Mesenchymal stem cell (in vitro differentiated cells and primary cell): ENCODE results near the gene ABCE1.

Source experiments
- DNase-seq: peaks from one replicate; pipeline ENCODE4 v3.0.0-alpha.2; 2013
- H2AFZ ChIP-seq: one replicate; pipeline ENCODE4 v1.6.1; 2013; ENCODE audit warnings: low read depth, mild to moderate bottlenecking, control low read depth, inconsistent platforms, low read length, moderate library complexity
- H2AK5ac ChIP-seq: 2 replicates; pipeline ENCODE4 v1.6.1; 2013; ENCODE audit warnings: low read length, moderate library complexity, mild to moderate bottlenecking, inconsistent platforms; ENCODE audit not compliant: severe bottlenecking
- H2BK120ac ChIP-seq: one replicate; pipeline ENCODE4 v1.6.1; 2013; ENCODE audit warnings: low read depth, mild to moderate bottlenecking, inconsistent platforms, low read length, moderate library complexity
- H2BK12ac ChIP-seq, 2 experiments: one replicate each; pipeline ENCODE4 v1.6.1; 2013; ENCODE audit warnings: inconsistent platforms in 2 of 2, low read length in 2 of 2, mild to moderate bottlenecking in 2 of 2, moderate library complexity in 2 of 2, control low read depth in 1 of 2
- H2BK15ac ChIP-seq: one replicate; pipeline ENCODE4 v1.6.1; 2013; ENCODE audit warnings: mild to moderate bottlenecking, low read depth, inconsistent platforms; ENCODE audit not compliant: poor library complexity, severe bottlenecking
- H2BK5ac ChIP-seq: 2 replicates; pipeline ENCODE4 v1.6.1; 2013; ENCODE audit warnings: low read depth, mild to moderate bottlenecking, low read length, control low read depth, inconsistent platforms; ENCODE audit not compliant: poor library complexity, severe bottlenecking
- H3K14ac ChIP-seq, 2 experiments: one replicate each; pipeline ENCODE4 v1.6.1; 2013; ENCODE audit warnings: inconsistent platforms in 2 of 2, low read length in 2 of 2, control low read depth in 1 of 2, mild to moderate bottlenecking in 1 of 2, moderate library complexity in 1 of 2
- H3K18ac ChIP-seq, 2 experiments: one replicate each; pipeline ENCODE4 v1.6.1; 2013; ENCODE audit warnings: inconsistent platforms in 2 of 2, low read length in 2 of 2, control low read depth in 1 of 2, low read depth in 1 of 2, mild to moderate bottlenecking in 1 of 2
- H3K23ac ChIP-seq, 2 experiments: one replicate each; pipeline ENCODE4 v1.6.1; 2013; ENCODE audit warnings: inconsistent platforms in 2 of 2, low read length in 2 of 2, mild to moderate bottlenecking in 2 of 2, moderate library complexity in 2 of 2, control low read depth in 1 of 2
- H3K27ac ChIP-seq: 2 replicates; pipeline ENCODE4 v1.5.1; 2013; ENCODE audit warnings: mild to moderate bottlenecking, moderate library complexity, low read length, control low read depth, inconsistent platforms; ENCODE audit not compliant: poor library complexity, severe bottlenecking
- H3K27me3 ChIP-seq, 2 experiments: 2 replicates each; pipeline versions ENCODE4 v1.6.1 to v1.7.0; 2013; ENCODE audit warnings: low read length in 2 of 2, mild to moderate bottlenecking in 2 of 2, moderate library complexity in 2 of 2, control low read depth in 1 of 2, inconsistent platforms in 1 of 2; ENCODE audit not compliant: control insufficient read depth in 1 of 2, insufficient read depth in 1 of 2
- H3K36me3 ChIP-seq, 2 experiments: 2 replicates each; pipeline versions ENCODE4 v1.6.1 to v1.7.0; 2013; ENCODE audit warnings: low read length in 2 of 2, control low read depth in 1 of 2, inconsistent platforms in 1 of 2, low read depth in 1 of 2, mild to moderate bottlenecking in 1 of 2; ENCODE audit not compliant: insufficient read depth in 2 of 2, control insufficient read depth in 1 of 2
- H3K4ac ChIP-seq, 2 experiments: one replicate each; pipeline ENCODE4 v1.6.1; 2013; ENCODE audit warnings: inconsistent platforms in 2 of 2, low read length in 2 of 2, mild to moderate bottlenecking in 2 of 2, moderate library complexity in 2 of 2, control low read depth in 1 of 2, low read depth in 1 of 2
- H3K4me1 ChIP-seq: 2 replicates; pipeline ENCODE4 v1.6.1; 2013; ENCODE audit warnings: low read depth, low read length, control low read depth; ENCODE audit not compliant: control insufficient read depth, insufficient read depth
- H3K4me2 ChIP-seq: 2 replicates; pipeline ENCODE4 v1.6.1; 2013; ENCODE audit warnings: low read length, mild to moderate bottlenecking, inconsistent platforms; ENCODE audit not compliant: poor library complexity, severe bottlenecking
- H3K4me3 ChIP-seq, 2 experiments: 2 replicates each; pipeline versions ENCODE4 v1.5.1 to v1.7.0; 2013; ENCODE audit warnings: low read length in 2 of 2, mild to moderate bottlenecking in 2 of 2, control low read depth in 1 of 2, low read depth in 1 of 2; ENCODE audit not compliant: insufficient read depth in 1 of 2
- H3K79me1 ChIP-seq: replicated peaks from 2 replicates; pipeline ENCODE4 v1.6.1; 2013; ENCODE audit warnings: mild to moderate bottlenecking, control low read depth, low read length, inconsistent platforms; ENCODE audit not compliant: poor library complexity, severe bottlenecking
- H3K9ac ChIP-seq: 2 replicates; pipeline ENCODE4 v1.7.0; 2013; ENCODE audit warnings: mild to moderate bottlenecking, low read length, moderate library complexity
- H3K9me3 ChIP-seq: 2 replicates; pipeline ENCODE4 v1.7.0; 2013; ENCODE audit warnings: mild to moderate bottlenecking, low read length; ENCODE audit not compliant: control insufficient read depth
- H4K8ac ChIP-seq: one replicate; pipeline ENCODE4 v1.6.1; 2013; ENCODE audit warnings: inconsistent platforms, mild to moderate bottlenecking, low read length, moderate library complexity
- H4K91ac ChIP-seq: one replicate; pipeline ENCODE4 v1.6.1; 2013; ENCODE audit warnings: mild to moderate bottlenecking, low read length, inconsistent platforms
- WGBS: methylation state at CpG from one replicate; pipeline ENCODE4 v1.1.7; 2013; ENCODE audit warnings: mixed read lengths; 5-methylcytosine and 5-hydroxymethylcytosine counted together

The ABCE1 gene

DNA sequence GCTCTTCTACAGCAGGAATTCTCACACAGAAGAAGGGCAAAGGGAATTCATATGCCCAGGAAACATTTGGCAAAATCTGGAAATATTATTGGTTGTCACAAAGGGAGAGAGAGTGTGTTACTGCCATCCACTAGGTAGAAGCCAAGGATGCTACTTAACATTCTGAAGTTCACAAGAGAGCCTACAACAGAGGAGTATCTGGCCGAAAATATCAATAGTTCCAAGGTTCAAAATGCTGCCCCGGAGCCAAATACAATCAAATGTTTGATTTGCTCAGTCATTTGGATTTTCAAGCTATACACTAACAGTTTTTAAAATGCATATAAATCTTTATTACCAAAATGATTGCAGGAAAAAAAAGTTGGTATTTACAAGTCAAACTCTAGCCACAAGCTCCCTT is 63.4 kb downstream of the ABCE1 start:
- H3K14ac ChIP-seq = no peak overlapping the region
- no peaks in the 10 kb centered on the region for H3K4me1 ChIP-seq
- no CpG with 5 or more reads among the region's 2 CpGs for WGBS
- H2BK5ac ChIP-seq = no peak overlapping the region
- no peak overlapping the region for H3K4me2 ChIP-seq
- no peak overlapping the region for H3K23ac ChIP-seq
- no peak overlapping the region for H2AK5ac ChIP-seq
- H3K36me3 ChIP-seq = peaks cover 12 to 58% of the 10 kb centered on the region in 2 experiments
- H3K4me3 ChIP-seq = no peak overlapping the region
- no peak overlapping the region for H2BK120ac ChIP-seq
- H4K91ac ChIP-seq = no peak overlapping the region
- H3K27ac ChIP-seq = no peak overlapping the region
- H2BK15ac ChIP-seq = no peak overlapping the region
- no peak overlapping the region for H2BK12ac ChIP-seq
- H3K27me3 ChIP-seq = no peaks in the 10 kb centered on the region
- no peak for DNase-seq
- peaks cover 8% of the 10 kb centered on the region for H3K79me1 ChIP-seq
- no peaks in the 10 kb centered on the region for H3K9me3 ChIP-seq
- H4K8ac ChIP-seq = no peak overlapping the region
- H3K4ac ChIP-seq = no peak overlapping the region
- no peak overlapping the region for H3K9ac ChIP-seq
- no peak overlapping the region for H3K18ac ChIP-seq
- H2AFZ ChIP-seq = no peak overlapping the region

GRCh38 chr4:145167887-145168286 is 69.8 kb downstream of the ABCE1 start:
- no peak overlapping the region for H3K18ac ChIP-seq
- H3K36me3 ChIP-seq = peaks cover 13 to 53% of the 10 kb centered on the region in 2 experiments
- H3K23ac ChIP-seq = no peak overlapping the region
- H3K27me3 ChIP-seq = no peaks in the 10 kb centered on the region
- H4K8ac ChIP-seq = no peak overlapping the region
- no peak for DNase-seq
- no peaks in the 10 kb centered on the region for H3K4me1 ChIP-seq
- no peak overlapping the region for H2BK5ac ChIP-seq
- H3K27ac ChIP-seq = no peak overlapping the region
- H2AK5ac ChIP-seq = no peak overlapping the region
- no CpG with 5 or more reads among the region's 2 CpGs for WGBS
- H4K91ac ChIP-seq = no peak overlapping the region
- no peak overlapping the region for H3K4ac ChIP-seq
- H2BK120ac ChIP-seq = no peak overlapping the region
- H2AFZ ChIP-seq = no peak overlapping the region
- no peak overlapping the region for H2BK12ac ChIP-seq
- no peak overlapping the region for H3K9ac ChIP-seq
- no peak overlapping the region for H2BK15ac ChIP-seq
- H3K79me1 ChIP-seq = peaks cover 15% of the 10 kb centered on the region
- H3K9me3 ChIP-seq = no peaks in the 10 kb centered on the region
- H3K4me3 ChIP-seq = no peak overlapping the region
- H3K4me2 ChIP-seq = no peak overlapping the region
- no peak overlapping the region for H3K14ac ChIP-seq

DNA sequence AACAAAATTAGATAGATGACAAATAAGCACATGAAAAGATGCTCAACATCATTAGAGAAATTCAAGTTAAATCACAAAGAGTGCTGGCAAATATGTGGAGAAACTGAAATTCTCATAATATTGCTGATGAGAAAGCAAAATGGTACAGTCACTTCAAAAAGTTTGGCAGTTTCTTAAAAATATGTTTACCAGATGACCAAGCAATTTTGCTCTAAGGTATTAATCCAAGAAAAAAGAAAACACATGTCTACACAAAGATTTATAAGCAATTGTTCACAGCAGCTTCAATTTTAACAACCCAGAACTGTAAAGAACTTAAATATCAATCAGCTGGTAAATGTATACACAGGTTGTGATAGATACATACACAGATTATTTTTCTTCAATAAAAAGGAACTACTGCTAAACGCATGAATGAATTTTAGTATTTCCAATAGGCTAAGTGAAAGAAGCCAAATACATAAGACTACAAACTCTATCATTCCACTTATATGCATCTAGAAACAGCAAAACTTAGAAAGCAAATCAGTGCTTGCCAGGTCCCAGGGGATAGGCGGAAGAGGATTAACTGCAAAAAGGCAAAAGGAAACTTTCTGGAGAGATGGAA is 70.6 kb downstream of the ABCE1 start:
- no peak overlapping the region for H3K18ac ChIP-seq
- H2AK5ac ChIP-seq = no peak overlapping the region
- H3K4ac ChIP-seq = no peak overlapping the region
- WGBS = 100% methylated on average over 1 of the region's 2 CpGs
- no peak overlapping the region for H2AFZ ChIP-seq
- H3K4me1 ChIP-seq = no peaks in the 10 kb centered on the region
- no peak overlapping the region for H4K91ac ChIP-seq
- H3K4me3 ChIP-seq = no peak overlapping the region
- no peak overlapping the region for H3K4me2 ChIP-seq
- no peaks in the 10 kb centered on the region for H3K27me3 ChIP-seq
- no peaks in the 10 kb centered on the region for H3K9me3 ChIP-seq
- H2BK12ac ChIP-seq = no peak overlapping the region
- H3K23ac ChIP-seq = no peak overlapping the region
- no peak for DNase-seq
- no peak overlapping the region for H2BK120ac ChIP-seq
- no peak overlapping the region for H3K9ac ChIP-seq
- peaks cover 14% of the 10 kb centered on the region for H3K79me1 ChIP-seq
- no peak overlapping the region for H2BK15ac ChIP-seq
- no peak overlapping the region for H3K27ac ChIP-seq
- peaks cover 13 to 51% of the 10 kb centered on the region in 2 experiments for H3K36me3 ChIP-seq
- no peak overlapping the region for H4K8ac ChIP-seq
- no peak overlapping the region for H2BK5ac ChIP-seq
- no peak overlapping the region for H3K14ac ChIP-seq

- H3K36me3 ChIP-seq = peaks cover 13 to 53% of the 10 kb centered on the region in 2 experiments
- H2BK5ac ChIP-seq = no peak overlapping the region
- DNase-seq = peak; percentile 4
- H2BK12ac ChIP-seq = no peak overlapping the region
- peaks cover 15% of the 10 kb centered on the region for H3K79me1 ChIP-seq
- H2BK15ac ChIP-seq = no peak overlapping the region
- no peaks in the 10 kb centered on the region for H3K4me1 ChIP-seq
- H3K4me2 ChIP-seq = no peak overlapping the region
- H3K4me3 ChIP-seq = no peak overlapping the region
- no peak overlapping the region for H3K4ac ChIP-seq
- no peak overlapping the region for H2AFZ ChIP-seq
- no peak overlapping the region for H3K27ac ChIP-seq
- H3K18ac ChIP-seq = no peak overlapping the region
- no peak overlapping the region for H2AK5ac ChIP-seq
- no peak overlapping the region for H3K23ac ChIP-seq
- no peaks in the 10 kb centered on the region for H3K9me3 ChIP-seq
- H4K8ac ChIP-seq = peak overlapping the region; percentile 14
- H4K91ac ChIP-seq = no peak overlapping the region
- H3K27me3 ChIP-seq = no peaks in the 10 kb centered on the region
- H3K9ac ChIP-seq = no peak overlapping the region
- 89% methylated on average over 1 of the region's 1 CpG for WGBS
- H2BK120ac ChIP-seq = no peak overlapping the region
- H3K14ac ChIP-seq = no peak overlapping the region
Measured at GRCh38 chr4:145170223-145170622, 72.1 kb downstream of the ABCE1 start.
